ENCODE results near the gene SYT1. TPM values are rescaled to one million over a fixed set of nuclear protein-coding genes. Genes with fewer than 3 reads are reported as not detected.
"Not testable (repeated sequence)": the region's sequence is repeated elsewhere in the genome, so short reads cannot be mapped to it uniquely, and the experiment has no call there.

SYT1 gene
- total RNA-seq, 1 donor from 2014 or later = 166 TPM

- no peak for DNase-seq
Measured at GRCh38 chr12:79408689-79409088, 544.1 kb downstream of the SYT1 start.

- DNase-seq = no peak
Measured at GRCh38 chr12:79409562-79409961, 545.0 kb downstream of the SYT1 start.

GRCh38 chr12:79411791-79412190 is 547.2 kb downstream of the SYT1 start:
- no peak for DNase-seq

- no peak for DNase-seq
Measured at GRCh38 chr12:79413796-79414195, 549.2 kb downstream of the SYT1 start.

- no peak for DNase-seq
Measured at GRCh38 chr12:79414252-79414651, 549.7 kb downstream of the SYT1 start.

- DNase-seq = no peak
Measured at GRCh38 chr12:79415321-79415720, 550.7 kb downstream of the SYT1 start.

- DNase-seq = no peak
Measured at GRCh38 chr12:79415746-79416435, 551.3 kb downstream of the SYT1 start.

- no peak for DNase-seq
Measured at GRCh38 chr12:79420146-79420618, 555.6 kb downstream of the SYT1 start.

GRCh38 chr12:79421236-79421740 is 556.7 kb downstream of the SYT1 start:
- DNase-seq = no peak

- no peak for DNase-seq
Measured at GRCh38 chr12:79422060-79422812, 557.7 kb downstream of the SYT1 start.

- DNase-seq = no peak
Measured at GRCh38 chr12:79423560-79423959, 559.0 kb downstream of the SYT1 start.

- DNase-seq = no peak
Measured at GRCh38 chr12:79424109-79424721, 559.6 kb downstream of the SYT1 start.

- DNase-seq = no peak
Measured at GRCh38 chr12:79426121-79426520, 561.5 kb downstream of the SYT1 start.

GRCh38 chr12:79426744-79427143 is 562.2 kb downstream of the SYT1 start:
- DNase-seq = not testable (repeated sequence)

- no peak for DNase-seq
Measured at GRCh38 chr12:79433465-79434072, 569.0 kb downstream of the SYT1 start.

- DNase-seq = no peak
Measured at GRCh38 chr12:79434561-79434960, 570.0 kb downstream of the SYT1 start.

GRCh38 chr12:79435742-79436141 is 571.2 kb downstream of the SYT1 start:
- no peak for DNase-seq

- DNase-seq = no peak
Measured at GRCh38 chr12:79438480-79439174, 574.1 kb downstream of the SYT1 start.

GRCh38 chr12:79439175-79439825 is 574.7 kb downstream of the SYT1 start:
- DNase-seq = no peak

GRCh38 chr12:79441534-79441933 is 577.0 kb downstream of the SYT1 start:
- no peak for DNase-seq

- DNase-seq = no peak
Measured at GRCh38 chr12:79442396-79442795, 577.8 kb downstream of the SYT1 start.

- no peak for DNase-seq
Measured at GRCh38 chr12:79444089-79444488, 579.5 kb downstream of the SYT1 start.
